ENCODE results near the gene MTMR4.

MTMR4 gene

GRCh38 chr17:58517928-58518609 is 3.6 kb upstream of the MTMR4 start:
- peak overlapping the region; percentile 86 for H3K4me3 ChIP-seq (ENCODE audit: control insufficient read depth, low read depth, low read length)
- peak; percentile 99 for DNase-seq (ENCODE audit: low read depth)
- TF ChIP-seq CTCF (conservative IDR thresholded peaks at IDR 0.05; ENCODE audit: control insufficient read depth, insufficient read depth, low read depth, low read length) = no peak

GRCh38 chr17:58517378-58517927 is 3.0 kb upstream of the MTMR4 start:
- TF ChIP-seq CTCF (conservative IDR thresholded peaks at IDR 0.05; ENCODE audit: control insufficient read depth, insufficient read depth, low read depth, low read length) = no peak
- DNase-seq (ENCODE audit: low read depth) = no peak
- peak overlapping the region; percentile 86 for H3K4me3 ChIP-seq (ENCODE audit: control insufficient read depth, low read depth, low read length)

- no peak for DNase-seq (ENCODE audit: low read depth)
- no peak for TF ChIP-seq CTCF (conservative IDR thresholded peaks at IDR 0.05; ENCODE audit: control insufficient read depth, insufficient read depth, low read depth, low read length)
Observed at GRCh38 chr17:58516644-58517377, 2.4 kb upstream of the MTMR4 start.

GRCh38 chr17:58515286-58515685 is 848 bp upstream of the MTMR4 start:
- H3K4me3 ChIP-seq (ENCODE audit: control insufficient read depth, low read depth, low read length) = no peak overlapping the region
- no peak for DNase-seq (ENCODE audit: low read depth)
- no peak for TF ChIP-seq CTCF (conservative IDR thresholded peaks at IDR 0.05; ENCODE audit: control insufficient read depth, insufficient read depth, low read depth, low read length)

More at GRCh38 chr17:58516644-58517377, 2.4 kb upstream of the MTMR4 start:
- H3K4me3 ChIP-seq (ENCODE audit: control insufficient read depth, low read depth, low read length) = peak overlapping the region; percentile 86

- no peak for DNase-seq (ENCODE audit: low read depth)
- peak overlapping the region; percentile 84 for H3K4me3 ChIP-seq (ENCODE audit: control insufficient read depth, low read depth, low read length)
- no peak for TF ChIP-seq CTCF (conservative IDR thresholded peaks at IDR 0.05; ENCODE audit: control insufficient read depth, insufficient read depth, low read depth, low read length)
Observed at GRCh38 chr17:58514770-58515157, 326 bp upstream of the MTMR4 start.

- TF ChIP-seq CTCF (conservative IDR thresholded peaks at IDR 0.05; ENCODE audit: control insufficient read depth, insufficient read depth, low read depth, low read length) = no peak
- peak overlapping the region; percentile 84 for H3K4me3 ChIP-seq (ENCODE audit: control insufficient read depth, low read depth, low read length)
- no peak for DNase-seq (ENCODE audit: low read depth)
Observed at GRCh38 chr17:58513267-58513964, 1.0 kb downstream of the MTMR4 start.
